ENCODE measurements around the gene LRRC3C.
"Not testable (repeated sequence)": the region's sequence is repeated elsewhere in the genome, so short reads cannot be mapped to it uniquely, and the experiment has no call there.

Gene LRRC3C

GRCh38 chr17:39924691-39925055 lies 2.9 kb upstream of the LRRC3C start:
- DNase-seq = no peak

- no peak for DNase-seq
Observed at GRCh38 chr17:39925282-39926134, 2.0 kb upstream of the LRRC3C start.

DNA sequence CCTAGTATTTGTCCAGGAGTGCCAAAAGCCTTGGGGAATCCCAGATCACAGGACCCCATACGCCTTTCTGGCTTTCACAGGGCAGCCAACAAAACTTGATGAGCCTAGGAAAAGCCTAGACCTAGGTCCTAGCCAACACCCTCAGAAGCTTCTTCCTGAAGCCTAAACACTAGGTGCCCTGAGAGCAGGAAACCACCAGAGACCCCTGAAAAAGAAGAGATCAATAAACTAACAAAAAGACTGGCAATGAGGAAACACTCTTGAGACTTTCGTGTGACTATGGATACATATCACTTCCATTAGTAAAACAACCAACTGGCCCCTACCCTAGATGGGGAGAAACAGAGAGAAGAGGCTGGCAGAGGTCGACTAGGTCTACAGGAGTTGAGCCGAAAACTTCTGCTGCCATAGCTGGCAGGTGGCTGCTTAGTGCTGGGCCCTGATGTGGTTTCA lies 1.4 kb upstream of the LRRC3C start:
- DNase-seq = no peak

DNA sequence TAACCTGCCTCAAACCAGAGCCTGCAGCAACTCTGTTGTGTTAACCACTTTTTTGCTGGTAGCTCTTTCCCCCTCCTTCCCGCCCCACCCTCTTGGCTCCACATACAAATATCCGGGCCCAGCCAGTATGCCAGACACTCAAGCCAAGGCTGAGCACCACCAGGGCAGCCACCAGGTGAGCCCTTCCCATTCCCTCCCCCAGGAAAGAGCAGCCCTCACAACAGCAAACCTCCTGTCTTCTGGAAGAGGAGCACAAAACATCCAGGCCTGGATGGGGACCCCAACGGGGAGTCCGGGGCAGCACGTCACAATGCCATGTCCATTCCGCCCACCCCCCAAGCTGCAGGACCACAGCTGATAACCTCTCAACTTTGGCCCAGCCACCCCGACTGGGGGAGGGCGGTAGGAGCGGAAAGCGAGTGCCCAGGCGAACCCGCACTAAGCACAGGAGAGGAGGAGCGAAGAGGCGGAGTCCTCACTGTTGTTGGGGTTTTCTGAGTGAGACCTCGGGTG lies 888 bp upstream of the LRRC3C start:
- peak; percentile 35 to 49 for DNase-seq

DNA sequence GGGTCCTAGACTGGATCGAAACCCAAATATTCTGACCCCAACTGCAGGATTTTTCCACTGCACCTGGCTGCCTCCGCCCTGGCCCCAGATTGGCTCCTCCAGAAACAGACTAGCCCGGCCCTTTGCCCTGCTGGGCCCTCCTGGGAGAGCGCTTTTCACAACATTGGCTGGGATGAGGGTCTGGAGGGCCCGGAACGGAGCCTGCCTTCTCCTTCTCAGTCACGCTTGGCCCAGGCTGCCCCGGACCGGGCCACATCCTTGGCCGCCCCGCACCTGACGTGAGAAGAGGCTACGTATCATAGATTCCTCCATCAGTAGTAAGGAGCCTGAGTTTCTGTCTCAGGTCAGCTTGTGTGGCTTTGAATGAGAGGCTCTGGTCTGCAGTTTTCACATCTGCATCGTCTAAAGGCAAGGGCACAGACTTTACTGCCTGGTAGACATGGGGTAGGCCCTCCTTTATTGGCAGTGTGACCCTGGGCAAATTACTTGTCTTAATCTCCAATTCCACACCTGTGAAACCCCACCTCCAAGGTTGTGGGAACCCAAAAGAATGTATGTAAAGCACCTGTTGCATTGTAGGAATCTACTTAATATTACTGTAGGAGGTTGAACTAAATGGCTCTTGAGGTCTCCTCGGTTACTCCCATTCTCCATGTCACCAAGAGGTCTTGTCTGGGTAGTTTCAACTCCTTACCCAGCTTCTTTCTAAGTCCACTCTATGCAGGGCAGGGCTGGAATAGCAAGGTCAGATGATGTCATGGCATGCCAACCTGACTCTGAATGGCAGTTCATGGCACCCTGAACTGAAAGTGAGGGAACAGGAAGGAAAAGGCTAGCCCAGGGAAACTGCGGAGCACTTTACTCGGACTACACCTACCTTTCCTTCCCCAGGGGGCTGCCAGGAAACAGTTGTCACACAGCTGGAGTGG lies 661 bp downstream of the LRRC3C start:
- DNase-seq = no peak

DNA sequence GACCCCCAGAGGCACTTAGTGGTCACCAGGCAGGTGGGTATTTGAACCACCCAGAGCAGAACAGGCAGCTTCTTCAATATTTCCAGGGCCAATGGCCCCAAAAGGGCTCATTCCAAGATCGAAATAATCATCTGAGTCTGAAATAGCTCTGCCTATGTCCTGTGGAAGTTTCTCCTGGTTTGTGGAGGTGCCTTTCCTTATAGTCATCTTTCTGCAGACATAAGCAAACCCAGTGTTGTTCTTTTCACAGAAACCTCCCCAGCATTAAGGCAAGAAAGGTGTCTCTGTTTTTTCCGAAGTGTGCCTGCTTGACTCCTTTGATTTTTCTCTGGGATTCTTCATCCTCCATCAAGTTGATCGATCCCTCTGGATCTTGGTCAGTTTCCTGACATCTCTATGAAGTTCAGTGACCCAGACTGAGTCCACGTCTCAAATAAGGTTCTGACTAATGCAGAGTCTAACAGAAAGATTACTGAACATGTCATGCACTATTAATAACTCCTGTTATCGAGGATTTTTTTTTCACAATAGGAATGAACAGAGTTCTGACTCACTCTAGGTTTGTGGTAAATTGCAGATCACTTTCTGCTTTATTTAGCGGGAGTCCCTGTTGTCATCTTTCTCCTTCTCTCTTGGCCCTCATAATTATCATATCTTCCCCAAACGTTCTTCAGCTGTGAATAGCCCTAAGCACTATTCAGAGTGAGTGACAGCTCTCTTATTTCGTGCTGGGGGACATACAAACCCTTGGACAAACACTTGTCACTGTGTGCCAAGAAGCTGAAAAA lies 1.5 kb downstream of the LRRC3C start:
- DNase-seq = no peak

- no peak for DNase-seq
Observed at GRCh38 chr17:39929646-39930407, 2.3 kb downstream of the LRRC3C start.

GRCh38 chr17:39933912-39934311 lies 6.4 kb downstream of the LRRC3C start:
- no peak for DNase-seq

DNA sequence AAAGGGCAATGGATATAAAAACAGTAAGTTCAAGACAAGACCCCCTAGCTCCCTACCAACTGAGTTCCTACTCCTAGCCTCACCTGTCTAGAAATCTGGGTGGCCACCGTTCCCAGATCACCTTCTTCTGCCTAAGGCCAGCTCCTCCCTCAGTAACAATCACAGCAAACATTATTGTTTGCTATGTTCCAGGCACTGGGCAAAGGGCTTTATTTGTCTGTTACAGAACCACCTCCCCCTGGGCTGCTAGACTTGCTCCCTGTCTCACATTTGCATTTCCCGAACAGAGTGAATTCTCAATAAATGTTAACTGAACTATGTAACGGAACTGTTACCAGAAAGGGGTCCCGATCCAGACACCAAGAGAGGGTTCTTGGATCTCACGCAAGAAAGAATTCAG lies 6.8 kb downstream of the LRRC3C start:
- DNase-seq = no peak

DNA sequence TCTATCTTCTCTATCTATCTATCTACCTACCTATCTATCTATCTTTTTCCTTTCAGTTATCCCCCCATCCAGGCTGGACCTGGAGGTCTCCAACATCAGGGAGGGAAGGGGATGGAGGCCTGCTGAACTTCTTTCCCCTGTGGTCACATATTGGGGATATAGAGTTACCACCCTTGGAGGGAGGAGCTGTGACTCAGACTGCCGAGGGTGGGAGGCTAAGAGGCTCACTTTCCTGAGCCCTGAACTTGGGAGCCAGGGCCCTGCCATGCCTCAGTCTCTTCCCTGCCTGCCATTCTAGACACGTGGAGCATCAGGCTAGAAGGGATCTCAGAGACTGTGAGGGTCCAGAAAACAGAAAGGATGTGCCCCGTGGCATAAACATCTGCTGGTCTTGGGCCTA lies 8.4 kb downstream of the LRRC3C start:
- DNase-seq = no peak

GRCh38 chr17:39937447-39937846 lies 9.9 kb downstream of the LRRC3C start:
- DNase-seq = no peak

DNA sequence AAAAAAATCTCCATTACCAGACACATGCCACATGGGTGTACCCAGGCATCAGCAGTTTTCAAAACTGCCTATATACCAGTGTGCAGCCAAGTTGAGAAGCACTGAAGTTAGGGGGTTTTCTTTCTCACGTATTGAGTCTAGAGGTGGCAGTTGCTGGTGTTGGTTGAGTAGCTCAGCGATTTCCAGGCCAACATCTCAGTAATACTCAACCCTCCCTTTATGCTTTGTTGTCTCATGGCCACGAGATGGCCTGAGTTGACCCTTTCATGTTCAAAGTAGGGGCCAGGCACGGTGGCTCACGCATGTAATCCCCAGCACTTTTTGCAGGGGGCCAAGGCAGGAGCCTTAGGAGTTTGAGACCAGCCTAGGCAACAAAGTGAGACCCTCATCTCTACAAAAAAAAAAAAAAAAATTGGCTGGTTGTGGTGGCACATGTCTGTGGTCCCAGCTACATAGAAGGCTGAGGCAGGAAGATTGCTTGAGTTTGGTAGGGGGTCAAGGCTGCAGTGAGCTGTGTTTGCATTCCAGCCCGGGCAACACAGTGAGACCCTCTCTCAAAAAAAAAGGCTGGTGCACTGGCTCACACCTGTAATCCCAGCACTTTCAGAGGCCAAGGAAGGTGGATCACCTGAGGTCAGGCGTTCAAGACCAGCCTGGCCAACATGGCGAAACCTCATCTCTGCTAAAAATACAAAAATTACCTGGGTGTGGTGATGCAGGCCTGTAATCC lies 10.8 kb downstream of the LRRC3C start:
- DNase-seq = no peak

- DNase-seq = no peak
Observed at GRCh38 chr17:39939106-39939505, 11.6 kb downstream of the LRRC3C start.

- DNase-seq = peak; percentile 17 to 19
Observed at GRCh38 chr17:39939588-39940419, 12.3 kb downstream of the LRRC3C start.

DNA sequence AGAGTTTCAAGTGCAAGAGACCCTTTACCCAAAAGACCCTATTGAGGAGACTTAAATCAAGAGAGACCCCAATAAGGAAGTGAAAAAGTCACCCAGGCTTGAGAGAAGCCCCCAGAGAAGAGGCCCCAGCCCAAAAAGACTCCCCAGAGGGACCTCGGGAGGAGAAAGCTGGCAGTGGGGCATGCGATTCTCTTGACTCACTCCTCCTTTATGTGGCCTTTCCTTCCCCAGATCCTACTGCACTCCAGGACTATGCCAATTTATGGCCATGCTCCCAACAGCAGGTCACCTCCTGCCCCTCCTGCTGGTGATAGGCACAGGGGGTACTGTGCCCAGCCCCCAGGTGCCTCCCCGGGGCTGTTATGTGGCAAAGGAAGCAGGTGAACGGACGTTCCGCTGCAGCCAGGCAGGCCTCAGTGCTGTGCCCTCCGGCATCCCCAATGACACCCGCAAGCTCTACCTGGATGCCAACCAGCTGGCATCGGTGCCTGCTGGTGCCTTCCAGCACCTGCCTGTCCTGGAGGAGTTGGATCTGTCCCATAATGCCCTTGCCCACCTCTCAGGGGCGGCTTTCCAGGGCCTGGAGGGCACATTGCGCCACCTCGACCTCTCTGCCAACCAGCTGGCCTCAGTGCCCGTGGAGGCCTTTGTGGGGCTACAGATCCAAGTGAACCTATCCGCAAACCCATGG lies 16.3 kb downstream of the LRRC3C start:
- no peak for DNase-seq

DNA sequence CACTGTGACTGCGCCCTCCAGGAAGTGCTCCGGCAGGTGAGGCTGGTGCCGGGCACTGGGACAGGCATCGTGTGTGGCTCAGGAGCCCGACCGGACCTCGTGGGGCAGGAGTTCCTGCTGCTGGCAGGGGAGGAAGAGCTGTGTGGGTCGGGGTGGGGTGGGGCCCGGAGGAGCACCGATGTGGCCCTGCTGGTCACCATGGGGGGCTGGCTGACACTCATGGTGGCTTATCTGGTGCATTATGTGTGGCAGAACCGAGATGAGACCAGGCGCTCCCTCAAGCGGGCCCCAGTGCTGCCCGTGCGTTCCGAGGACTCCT lies 16.8 kb downstream of the LRRC3C start:
- no peak for DNase-seq

DNA sequence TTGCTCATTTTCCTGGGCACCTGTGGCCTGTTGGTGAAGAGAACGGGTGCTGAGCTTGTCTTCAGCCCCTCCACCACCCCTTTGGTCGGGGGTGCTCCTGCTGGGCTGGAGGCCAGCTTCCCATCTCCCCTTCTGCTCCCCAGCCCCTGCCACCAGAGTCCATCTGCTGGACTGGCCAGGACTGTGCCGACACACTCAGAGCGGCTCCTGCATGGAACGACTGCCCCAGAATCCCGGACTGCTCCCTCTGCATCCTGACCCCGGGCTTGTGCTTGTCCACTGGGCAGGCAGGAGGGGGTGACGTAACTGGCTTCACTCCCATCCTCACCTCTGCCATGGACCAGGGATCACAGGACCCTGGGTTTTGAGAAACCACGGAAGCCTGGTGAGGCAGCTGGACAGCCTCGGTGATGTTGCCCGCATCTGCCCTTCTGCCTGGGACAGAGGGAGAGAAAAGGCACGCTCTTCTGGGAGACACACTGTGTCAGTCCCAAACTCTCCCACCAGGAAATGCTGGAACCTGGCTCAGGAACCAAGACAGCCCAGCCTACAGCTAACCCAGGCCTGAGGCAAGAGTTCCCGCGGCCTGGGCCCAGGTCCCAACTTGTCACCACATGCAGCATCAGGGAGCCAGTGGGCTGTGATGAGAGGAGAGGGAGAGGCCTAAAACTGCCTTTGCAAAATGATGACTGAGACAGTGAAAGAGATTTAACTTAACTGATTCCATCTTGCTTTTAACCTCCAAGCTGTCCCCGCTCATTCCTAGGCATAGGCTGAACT lies 19.2 kb downstream of the LRRC3C start:
- no peak for DNase-seq

DNA sequence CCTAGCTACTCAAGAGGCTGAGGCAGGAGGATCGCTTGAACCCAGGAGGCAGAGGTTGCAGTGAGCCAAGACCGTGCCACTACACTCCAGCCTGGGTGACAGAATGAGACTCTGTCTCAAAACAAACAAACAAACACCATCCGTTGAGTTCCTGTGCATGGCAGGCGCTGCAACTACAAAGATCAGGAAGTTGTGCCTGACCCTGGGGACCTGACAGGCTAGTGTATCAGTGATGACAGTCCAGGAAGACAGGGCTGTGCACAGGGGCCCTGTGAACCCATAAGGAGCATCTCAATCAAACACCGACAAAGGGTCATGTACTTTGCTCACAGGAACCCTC lies 20.9 kb downstream of the LRRC3C start:
- not testable (repeated sequence) for DNase-seq

- DNase-seq = no peak
Observed at GRCh38 chr17:39949028-39949427, 21.5 kb downstream of the LRRC3C start.

Data from activated CD4-positive, alpha-beta T cell treated with anti-CD3 and anti-CD28 coated beads for 4 hours (primary cell).